Glomerular visceral epithelial cell (primary cell): ENCODE measurements around the gene CYP46A1.

ENCODE experiments used
- DNase-seq: peaks from one replicate; pipeline ENCODE4 v3.0.0-alpha.2; 2016; ENCODE audit errors: extremely low spot score

Gene CYP46A1

GRCh38 chr14:99715266-99716000 lies 31.3 kb downstream of the CYP46A1 start:
- no peak for DNase-seq

GRCh38 chr14:99716091-99716849 lies 32.2 kb downstream of the CYP46A1 start:
- DNase-seq: no peak

- no peak for DNase-seq
Observed at GRCh38 chr14:99716850-99717681, 33.0 kb downstream of the CYP46A1 start.

- no peak for DNase-seq
Observed at GRCh38 chr14:99717682-99718013, 33.5 kb downstream of the CYP46A1 start.

GRCh38 chr14:99718031-99718810 lies 34.1 kb downstream of the CYP46A1 start:
- no peak for DNase-seq

- DNase-seq: no peak
Observed at GRCh38 chr14:99718811-99719192, 34.7 kb downstream of the CYP46A1 start.

GRCh38 chr14:99720941-99721791 lies 37.1 kb downstream of the CYP46A1 start:
- DNase-seq: no peak

- DNase-seq: no peak
Observed at GRCh38 chr14:99721792-99722516, 37.9 kb downstream of the CYP46A1 start.

GRCh38 chr14:99722741-99723140 lies 38.6 kb downstream of the CYP46A1 start:
- DNase-seq: no peak

- DNase-seq: no peak
Observed at GRCh38 chr14:99724196-99724891, 40.2 kb downstream of the CYP46A1 start.

GRCh38 chr14:99724939-99725773 lies 41.1 kb downstream of the CYP46A1 start:
- DNase-seq: no peak

- DNase-seq: no peak
Observed at GRCh38 chr14:99725774-99726537, 41.9 kb downstream of the CYP46A1 start.

- DNase-seq: no peak
Observed at GRCh38 chr14:99726538-99727095, 42.5 kb downstream of the CYP46A1 start.

GRCh38 chr14:99727096-99727870 lies 43.2 kb downstream of the CYP46A1 start:
- no peak for DNase-seq

- no peak for DNase-seq
Observed at GRCh38 chr14:99728231-99728920, 44.3 kb downstream of the CYP46A1 start.

- DNase-seq: no peak
Observed at GRCh38 chr14:99728981-99729451, 44.9 kb downstream of the CYP46A1 start.
